GM13977 (cell line): ENCODE measurements around the gene GLIPR2.
A peak's percentile ranks its signal among the peaks of the same experiment; 100 is the strongest.
"Not testable (repeated sequence)": the region's sequence is repeated elsewhere in the genome, so short reads cannot be mapped to it uniquely, and the experiment has no call there.

Experiments
- DNase-seq: peaks from one replicate; pipeline ENCODE4 v3.0.0; 2012; ENCODE audit warnings: low spot score
- CTCF ChIP-seq: IDR thresholded peaks from 2 replicates; pipeline ENCODE4 v1.5.1; 2012; ENCODE audit warnings: mild to moderate bottlenecking, control low read depth; ENCODE audit not compliant: insufficient read depth; ENCODE audit errors: extremely low read depth, missing control alignments
- in situ Hi-C: fragments of 300-500 bp; cut with MboI; formaldehyde crosslinking; loops from one replicate; pipeline ENCODE4 v1.12.0; 2022; ENCODE audit warnings: low sequenced_read_pairs, low pct_unique_long_range_greater_than_20kb, mixed read lengths, inconsistent platforms; ENCODE audit not compliant: unreplicated experiment

GLIPR2 gene

GRCh38 chr9:36136272-36136893 is at the start of gene GLIPR2:
Gene GLIPR2, plus strand, starts transcription at chr9:36136733. Its CDS starts 46 bp downstream, at chr9:36136779.
- in situ Hi-C loops: no loop called here
- peak; percentile 41 for TF ChIP-seq CTCF
- DNase-seq: peak; percentile 97

GRCh38 chr9:36087054-36087453 is 49.5 kb upstream of the GLIPR2 start:
- DNase-seq, in situ Hi-C loops: not testable (repeated sequence)

GRCh38 chr9:36088020-36088419 is 48.5 kb upstream of the GLIPR2 start:
- TF ChIP-seq CTCF: no peak
- no peak for DNase-seq
- in situ Hi-C loops: no loop called here

GRCh38 chr9:36091026-36091953 is 45.2 kb upstream of the GLIPR2 start:
- TF ChIP-seq CTCF: no peak
- no peak for DNase-seq
- in situ Hi-C loops: no loop called here

GRCh38 chr9:36092014-36092413 is 44.5 kb upstream of the GLIPR2 start:
- in situ Hi-C loops: no loop called here
- no peak for TF ChIP-seq CTCF
- DNase-seq: no peak

- in situ Hi-C loops: no loop called here
- no peak for TF ChIP-seq CTCF
- peak; percentile 53 for DNase-seq
Observed at GRCh38 chr9:36092509-36093215, 43.9 kb upstream of the GLIPR2 start.
